ENCODE results near the gene SLC34A1. TPM values are rescaled to one million over a fixed set of nuclear protein-coding genes. Genes with fewer than 3 reads are reported as not detected.
"Not testable (repeated sequence)": the region's sequence is repeated elsewhere in the genome, so short reads cannot be mapped to it uniquely, and the experiment has no call there.

The SLC34A1 gene
- total RNA-seq, 1 donor from 2014 or later: not detected

DNA sequence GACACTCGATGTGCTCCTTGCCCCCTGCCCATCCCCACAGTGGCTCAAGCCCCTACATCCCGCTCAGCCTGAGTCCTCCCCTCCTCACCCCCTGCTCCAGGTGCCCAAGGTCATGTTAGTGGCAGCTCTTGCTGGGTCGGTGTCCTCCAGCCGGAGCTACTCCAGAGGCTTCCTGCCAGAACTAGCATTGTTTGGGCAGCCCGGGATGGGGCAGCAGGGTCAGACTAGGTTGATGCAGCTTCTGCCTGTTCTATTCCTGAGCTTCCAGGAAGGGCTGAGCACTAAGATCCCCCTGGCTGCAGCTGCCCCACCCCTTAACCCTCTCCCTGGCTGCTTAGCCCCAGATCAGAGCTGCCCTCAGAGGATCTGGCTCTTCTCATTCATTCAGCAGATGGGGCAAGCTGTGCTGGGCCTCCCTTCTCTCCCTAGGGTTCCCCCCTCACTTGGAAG is 25.8 kb upstream of the SLC34A1 start:
- no peak for DNase-seq (ENCODE audit: low spot score)
- H3K4me3 Mint-ChIP-seq (ENCODE audit: unreplicated experiment): no peak overlapping the region
- no peak overlapping the region for H3K27ac Mint-ChIP-seq (ENCODE audit: unreplicated experiment)

DNA sequence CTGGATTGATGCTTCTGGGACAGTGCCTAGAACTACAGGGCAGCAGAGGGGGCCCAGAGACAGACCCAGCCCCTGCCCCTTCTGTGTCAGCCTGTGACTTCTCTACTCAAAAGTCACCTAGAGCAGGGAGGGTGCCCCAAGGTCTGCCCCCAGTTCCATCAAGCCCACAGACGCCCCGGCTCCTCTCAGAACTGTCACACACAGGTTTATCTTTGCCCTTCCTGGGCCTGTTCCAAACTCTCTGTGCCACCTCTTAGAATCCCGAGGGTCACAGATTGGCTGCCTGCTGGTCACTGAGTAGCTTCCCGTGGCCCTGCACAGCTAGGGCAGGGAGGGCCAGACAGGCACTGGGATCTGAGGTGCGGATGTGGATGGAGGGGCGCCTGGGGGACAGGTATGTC is 24.8 kb upstream of the SLC34A1 start:
- Mint-ChIP-seq H3K27me3 (ENCODE audit: low read depth) (peaks cover 1% of the 10 kb centered on the region), H3K4me3 (ENCODE audit: unreplicated experiment) (no peak overlapping the region), H3K9me3 (ENCODE audit: low read depth) (peaks cover 2% of the 10 kb centered on the region), H3K27ac (ENCODE audit: unreplicated experiment) (no peak overlapping the region), H3K4me1 (ENCODE audit: low read depth) (peaks cover 4% of the 10 kb centered on the region), H3K36me3 (ENCODE audit: low read depth) (no peaks in the 10 kb centered on the region)
- TF ChIP-seq, protein P1, sequence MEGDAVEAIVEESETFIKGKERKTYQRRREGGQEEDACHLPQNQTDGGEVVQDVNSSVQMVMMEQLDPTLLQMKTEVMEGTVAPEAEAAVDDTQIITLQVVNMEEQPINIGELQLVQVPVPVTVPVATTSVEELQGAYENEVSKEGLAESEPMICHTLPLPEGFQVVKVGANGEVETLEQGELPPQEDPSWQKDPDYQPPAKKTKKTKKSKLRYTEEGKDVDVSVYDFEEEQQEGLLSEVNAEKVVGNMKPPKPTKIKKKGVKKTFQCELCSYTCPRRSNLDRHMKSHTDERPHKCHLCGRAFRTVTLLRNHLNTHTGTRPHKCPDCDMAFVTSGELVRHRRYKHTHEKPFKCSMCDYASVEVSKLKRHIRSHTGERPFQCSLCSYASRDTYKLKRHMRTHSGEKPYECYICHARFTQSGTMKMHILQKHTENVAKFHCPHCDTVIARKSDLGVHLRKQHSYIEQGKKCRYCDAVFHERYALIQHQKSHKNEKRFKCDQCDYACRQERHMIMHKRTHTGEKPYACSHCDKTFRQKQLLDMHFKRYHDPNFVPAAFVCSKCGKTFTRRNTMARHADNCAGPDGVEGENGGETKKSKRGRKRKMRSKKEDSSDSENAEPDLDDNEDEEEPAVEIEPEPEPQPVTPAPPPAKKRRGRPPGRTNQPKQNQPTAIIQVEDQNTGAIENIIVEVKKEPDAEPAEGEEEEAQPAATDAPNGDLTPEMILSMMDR (IDR thresholded peaks at IDR 0.05): no peak
- DNase-seq (ENCODE audit: low spot score): no peak

More for the DNA sequence above, 25.8 kb upstream of the SLC34A1 start:
- Mint-ChIP-seq H3K27me3 (ENCODE audit: low read depth) (peaks cover 1% of the 10 kb centered on the region), H3K36me3 (ENCODE audit: low read depth) (no peaks in the 10 kb centered on the region), H3K9me3 (ENCODE audit: low read depth) (peaks cover 2% of the 10 kb centered on the region), H3K4me1 (ENCODE audit: low read depth) (peaks cover 4% of the 10 kb centered on the region)
- TF ChIP-seq, protein P1 (IDR thresholded peaks at IDR 0.05): no peak

DNA sequence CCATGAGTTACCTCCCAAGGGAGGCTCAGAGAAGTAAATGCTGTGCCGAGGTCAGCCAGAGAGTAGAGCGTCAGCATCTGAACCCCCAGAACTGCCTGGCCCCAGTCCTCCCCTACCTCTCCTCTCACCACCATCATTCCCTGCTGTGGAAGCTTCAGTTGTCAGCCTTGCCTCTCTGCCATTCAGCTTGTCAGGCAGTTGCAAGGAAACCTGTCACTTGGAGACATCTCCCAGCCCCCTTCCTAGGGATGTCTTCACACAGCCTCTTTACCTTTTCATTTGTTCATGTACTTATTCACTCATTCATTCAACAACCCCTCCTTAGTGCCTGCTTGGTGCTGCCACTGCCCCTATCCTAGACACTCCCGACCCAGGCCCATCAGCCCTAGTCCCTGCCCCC is 24.4 kb upstream of the SLC34A1 start:
- Mint-ChIP-seq H3K27ac (ENCODE audit: unreplicated experiment) (no peak overlapping the region), H3K36me3 (ENCODE audit: low read depth) (no peaks in the 10 kb centered on the region), H3K9me3 (ENCODE audit: low read depth) (peaks cover 2% of the 10 kb centered on the region), H3K27me3 (ENCODE audit: low read depth) (peaks cover 1% of the 10 kb centered on the region), H3K4me3 (ENCODE audit: unreplicated experiment) (no peak overlapping the region), H3K4me1 (ENCODE audit: low read depth) (peaks cover 4% of the 10 kb centered on the region)
- TF ChIP-seq, protein P1 (IDR thresholded peaks at IDR 0.05): no peak
- no peak for DNase-seq (ENCODE audit: low spot score)

DNA sequence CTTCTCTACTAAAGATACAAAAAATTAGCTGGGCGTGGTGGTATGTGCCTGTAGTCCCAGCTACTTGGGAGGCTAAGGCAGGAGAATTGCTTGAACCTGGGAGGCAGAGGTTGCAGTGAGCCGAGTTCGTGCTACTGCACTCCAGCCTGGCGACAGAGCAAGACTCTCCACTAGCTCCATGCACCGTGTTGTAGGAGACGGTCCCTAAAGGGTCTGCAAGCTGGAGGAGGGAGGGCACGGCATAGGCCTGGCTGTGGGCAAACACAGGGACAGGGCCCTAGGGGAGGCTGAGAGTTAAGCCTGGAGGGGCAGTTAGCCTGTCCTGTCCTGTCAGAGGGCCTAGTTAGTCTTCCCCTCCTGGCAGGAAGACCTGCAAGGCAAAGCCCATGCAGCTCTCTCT is 23.5 kb upstream of the SLC34A1 start:
- H3K36me3 Mint-ChIP-seq (ENCODE audit: low read depth); DNase-seq (ENCODE audit: low spot score); H3K9me3 Mint-ChIP-seq (ENCODE audit: low read depth); H3K27ac Mint-ChIP-seq (ENCODE audit: unreplicated experiment); H3K4me1 Mint-ChIP-seq (ENCODE audit: low read depth); H3K4me3 Mint-ChIP-seq (ENCODE audit: unreplicated experiment); H3K27me3 Mint-ChIP-seq (ENCODE audit: low read depth): not testable (repeated sequence)

DNA sequence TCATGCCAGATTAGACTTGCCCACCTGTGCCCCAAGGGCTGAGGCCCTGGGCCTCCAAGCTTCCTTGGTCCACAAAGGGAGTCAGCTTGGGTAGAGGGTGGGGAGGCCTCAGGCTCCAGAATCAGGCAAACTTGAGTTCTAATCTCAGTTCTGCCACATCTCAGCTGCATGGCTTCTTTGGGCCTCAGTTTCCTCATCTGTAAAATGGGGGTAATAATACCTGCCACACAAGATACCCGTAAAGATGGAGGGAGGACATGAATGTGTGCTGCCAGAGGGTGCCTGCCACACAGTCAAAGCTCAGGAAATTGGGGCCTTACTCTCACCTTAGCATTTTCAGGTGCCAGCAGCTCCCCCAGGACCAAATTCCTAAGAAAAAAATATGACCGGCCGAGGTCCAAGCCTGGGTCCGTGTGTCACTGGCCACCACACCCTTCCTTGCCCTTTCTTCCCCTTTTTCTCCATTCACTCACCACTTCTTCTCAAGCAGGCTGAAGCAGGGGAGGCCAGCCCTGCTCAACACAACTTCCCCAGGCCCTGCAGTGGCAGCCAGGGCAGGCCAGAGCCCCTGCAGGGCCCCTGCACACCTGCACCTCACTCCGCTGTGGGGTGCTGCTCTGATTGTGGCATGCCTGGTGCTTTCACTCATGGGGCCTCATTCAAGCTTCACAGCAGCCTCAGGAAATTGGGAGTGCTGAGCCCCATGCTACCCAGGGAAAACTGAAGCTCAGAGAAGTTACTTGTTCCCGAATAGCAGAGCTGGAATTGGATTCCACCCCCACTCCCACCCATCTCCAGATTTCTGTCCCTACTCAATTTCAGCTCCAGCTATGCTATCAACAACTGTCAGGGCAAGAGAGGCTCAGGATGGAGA is 22.6 kb upstream of the SLC34A1 start:
- TF ChIP-seq, protein P1 (IDR thresholded peaks at IDR 0.05): no peak
- peaks cover 11% of the 10 kb centered on the region for H3K4me1 Mint-ChIP-seq (ENCODE audit: low read depth)
- DNase-seq (ENCODE audit: low spot score): no peak
- no peak overlapping the region for H3K27ac Mint-ChIP-seq (ENCODE audit: unreplicated experiment)
- no peak overlapping the region for H3K4me3 Mint-ChIP-seq (ENCODE audit: unreplicated experiment)
- H3K27me3 Mint-ChIP-seq (ENCODE audit: low read depth): peaks cover 1% of the 10 kb centered on the region
- H3K36me3 Mint-ChIP-seq (ENCODE audit: low read depth): no peaks in the 10 kb centered on the region
- no peaks in the 10 kb centered on the region for H3K9me3 Mint-ChIP-seq (ENCODE audit: low read depth)

DNA sequence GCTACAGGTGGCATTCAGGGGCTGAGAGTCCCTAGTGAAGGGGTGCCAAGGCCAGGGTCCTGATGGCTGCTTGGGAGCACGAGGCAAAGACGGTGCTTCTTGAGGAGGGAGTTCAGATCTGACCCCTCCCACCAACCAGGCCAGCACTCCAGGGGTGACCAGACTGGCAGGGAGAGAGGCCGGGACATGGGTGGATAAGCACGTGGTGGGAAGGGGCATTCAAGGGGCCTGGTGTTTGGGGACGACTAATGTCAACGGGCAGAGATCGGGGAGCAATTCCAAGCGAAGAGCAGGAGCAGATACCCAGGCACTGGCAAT is 22.0 kb upstream of the SLC34A1 start:
- TF ChIP-seq, protein P1 (IDR thresholded peaks at IDR 0.05): no peak

More for the DNA sequence above, 22.0 kb upstream of the SLC34A1 start:
- peaks cover 1% of the 10 kb centered on the region for H3K27me3 Mint-ChIP-seq (ENCODE audit: low read depth)
- H3K4me1 Mint-ChIP-seq (ENCODE audit: low read depth): peaks cover 15% of the 10 kb centered on the region
- H3K27ac Mint-ChIP-seq (ENCODE audit: unreplicated experiment): no peak overlapping the region
- no peaks in the 10 kb centered on the region for H3K9me3 Mint-ChIP-seq (ENCODE audit: low read depth)
- peak overlapping the region; percentile 4 for H3K4me3 Mint-ChIP-seq (ENCODE audit: unreplicated experiment)
- DNase-seq (ENCODE audit: low spot score): no peak
- H3K36me3 Mint-ChIP-seq (ENCODE audit: low read depth): no peaks in the 10 kb centered on the region

Measured in chondrocyte (in vitro differentiated cells).